Muscle of back (tissue), 11 donors: Measurements from ENCODE around the gene KIAA0753. TPM values are rescaled to one million over a fixed set of nuclear protein-coding genes. Genes with fewer than 3 reads are reported as not detected.

ENCODE experiments used
- DNase-seq, 3 donors: peaks; one replicate each; pipeline versions ENCODE4 v3.0.0 to v3.0.0-alpha.2; 2013
- polyA plus RNA-seq, 10 donors: library from polyadenylated mRNA; unstranded; fragments of 120-200 nt; gene quantifications; one replicate each; pipeline ENCODE4 v1.2.1, GENCODE V29; 2013; ENCODE audit not compliant: insufficient read length in 10 of 10

Gene KIAA0753
- polyA plus RNA-seq, 10 donors: 8.9 to 17.7 (median 11.8) TPM

DNA sequence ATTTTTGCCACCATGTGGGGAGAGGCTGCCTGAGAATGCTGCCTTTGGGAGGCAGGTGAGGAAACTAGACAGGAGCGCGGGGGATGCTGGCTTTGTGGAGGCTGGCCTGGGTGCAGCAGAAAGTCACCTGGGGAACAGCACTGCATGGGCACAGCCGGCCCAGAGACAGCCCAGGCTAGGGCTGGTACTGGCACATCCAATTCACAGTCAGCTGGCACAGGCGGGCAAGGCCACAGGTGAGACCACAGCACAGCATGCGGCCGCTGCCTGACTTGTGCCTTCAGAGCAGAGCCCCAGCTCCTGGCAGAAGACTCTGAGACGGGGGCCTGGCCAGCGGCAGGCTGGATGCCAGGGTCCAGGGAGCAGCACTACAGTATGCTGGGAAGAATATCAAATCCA is 67.5 kb downstream of the KIAA0753 start:
- DNase-seq: no peak

DNA sequence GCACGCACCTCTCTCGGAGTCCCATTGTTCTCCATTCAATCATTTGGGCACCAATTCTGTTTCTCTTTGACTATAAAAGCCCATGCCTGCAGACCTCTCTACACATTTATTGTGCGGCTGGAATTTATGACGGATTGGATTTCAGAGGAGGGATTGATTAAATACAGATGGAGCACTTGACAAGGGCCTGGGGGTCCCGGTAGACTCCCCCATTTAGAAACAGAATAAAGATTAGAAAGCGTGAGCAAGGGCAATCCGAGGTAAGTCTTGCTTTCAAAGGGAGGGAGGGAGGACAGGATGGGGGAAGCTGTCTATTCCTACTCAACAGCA is 69.1 kb downstream of the KIAA0753 start:
- DNase-seq: no peak

DNA sequence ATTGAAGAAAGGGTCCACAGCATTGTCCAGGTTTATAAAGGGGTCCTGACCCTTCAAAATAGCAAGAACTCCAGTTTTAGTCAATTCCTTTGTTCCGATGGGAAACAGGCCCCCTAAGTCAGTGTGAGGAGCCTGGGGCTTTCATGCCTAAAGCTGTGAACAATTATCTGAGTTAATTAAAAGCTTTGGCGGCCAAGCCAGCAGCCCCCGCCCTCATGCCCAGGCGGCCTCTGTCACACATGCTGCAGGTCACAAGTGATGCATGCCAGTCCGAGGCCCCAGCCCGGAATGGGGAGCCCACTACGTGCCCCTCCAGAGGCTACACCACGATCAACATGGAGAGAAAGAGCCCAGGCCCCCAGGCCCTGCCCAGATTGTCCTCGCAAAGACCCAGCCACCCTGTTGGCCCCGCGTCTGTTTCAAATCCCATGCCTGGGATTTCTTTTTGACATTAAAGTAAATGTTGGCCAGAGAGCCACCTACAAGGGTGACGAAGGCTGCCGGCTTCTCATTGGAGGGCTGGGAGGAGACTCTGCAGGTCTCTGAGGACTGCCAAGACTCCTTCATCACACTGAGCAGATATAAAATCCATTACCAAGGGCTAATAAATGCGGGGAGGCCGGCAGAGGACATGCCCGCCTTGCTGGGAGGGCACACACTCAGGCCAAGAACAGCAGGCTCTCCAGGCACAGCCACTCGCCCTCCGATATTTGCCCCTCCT is 69.6 kb downstream of the KIAA0753 start:
- DNase-seq: no peak

DNA sequence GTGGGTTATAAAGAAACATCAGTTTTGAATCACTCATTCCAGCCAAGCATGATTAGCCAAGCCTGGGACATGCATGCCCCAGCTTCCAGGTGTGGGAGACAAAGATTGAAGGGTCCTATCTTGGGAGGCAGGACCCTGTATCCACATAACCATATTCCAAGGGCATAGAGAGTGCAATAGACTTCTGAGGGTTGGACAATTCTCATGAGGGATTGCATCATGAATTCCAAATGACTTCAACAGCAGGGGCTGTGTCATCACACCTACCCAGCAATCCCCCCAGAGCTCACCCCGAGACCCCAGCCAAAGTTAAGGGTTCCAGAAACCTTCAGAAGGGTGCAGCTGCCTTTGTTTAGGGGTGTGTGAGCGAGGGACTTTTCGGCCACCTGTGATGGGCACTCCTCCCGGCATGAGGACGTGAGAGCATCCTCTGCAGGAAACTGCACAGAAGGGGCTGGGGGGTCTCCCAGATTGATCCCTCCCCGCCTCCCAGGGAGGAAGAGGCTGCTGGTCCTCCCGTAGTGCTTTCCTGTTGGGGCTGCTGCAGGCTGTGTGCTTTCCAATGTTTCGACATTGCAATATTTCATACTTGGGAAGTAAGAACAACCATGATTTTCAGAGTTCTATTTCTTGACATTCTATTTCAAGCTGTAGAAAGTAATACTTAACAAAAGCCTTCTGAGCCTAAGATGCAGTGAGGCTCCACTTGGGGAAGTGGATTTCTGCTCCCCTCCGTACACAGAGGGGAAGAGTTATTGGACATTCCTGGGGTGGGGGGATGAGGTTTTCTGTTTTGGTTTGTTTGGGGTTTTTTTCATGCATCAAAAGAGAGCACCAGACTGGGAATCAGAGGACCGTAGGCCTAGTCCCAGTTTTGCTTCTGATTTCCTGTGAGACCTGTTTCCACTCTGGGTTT is 70.9 kb downstream of the KIAA0753 start:
- no peak for DNase-seq

DNA sequence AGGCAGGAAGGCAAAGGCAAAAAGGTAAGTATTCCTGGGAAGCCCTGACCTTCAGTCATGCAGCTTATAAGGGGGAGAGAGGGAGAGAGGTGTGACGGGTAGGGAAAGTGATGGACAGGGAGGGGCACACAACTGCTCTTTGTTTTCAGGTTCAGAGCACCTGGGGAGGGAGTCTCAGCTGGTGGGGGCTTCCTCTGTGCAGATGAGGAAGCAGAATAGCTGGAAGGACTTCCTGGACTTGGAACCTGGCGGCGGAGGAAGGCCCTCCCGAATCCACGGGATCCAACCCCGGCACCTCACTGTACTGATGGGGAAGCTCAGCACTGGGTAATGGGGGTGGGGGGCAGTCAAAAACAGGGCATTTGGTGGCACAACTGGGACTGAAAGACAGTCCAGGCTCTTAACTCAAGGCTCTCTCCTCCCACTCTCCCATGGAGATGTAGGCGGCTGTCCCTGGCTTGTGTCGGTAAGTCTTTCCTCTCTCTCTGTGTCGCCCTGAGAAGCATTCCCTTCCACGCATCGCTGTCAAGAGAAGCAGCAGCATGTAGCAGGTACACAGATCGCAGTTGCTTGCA is 72.2 kb downstream of the KIAA0753 start:
- no peak for DNase-seq

DNA sequence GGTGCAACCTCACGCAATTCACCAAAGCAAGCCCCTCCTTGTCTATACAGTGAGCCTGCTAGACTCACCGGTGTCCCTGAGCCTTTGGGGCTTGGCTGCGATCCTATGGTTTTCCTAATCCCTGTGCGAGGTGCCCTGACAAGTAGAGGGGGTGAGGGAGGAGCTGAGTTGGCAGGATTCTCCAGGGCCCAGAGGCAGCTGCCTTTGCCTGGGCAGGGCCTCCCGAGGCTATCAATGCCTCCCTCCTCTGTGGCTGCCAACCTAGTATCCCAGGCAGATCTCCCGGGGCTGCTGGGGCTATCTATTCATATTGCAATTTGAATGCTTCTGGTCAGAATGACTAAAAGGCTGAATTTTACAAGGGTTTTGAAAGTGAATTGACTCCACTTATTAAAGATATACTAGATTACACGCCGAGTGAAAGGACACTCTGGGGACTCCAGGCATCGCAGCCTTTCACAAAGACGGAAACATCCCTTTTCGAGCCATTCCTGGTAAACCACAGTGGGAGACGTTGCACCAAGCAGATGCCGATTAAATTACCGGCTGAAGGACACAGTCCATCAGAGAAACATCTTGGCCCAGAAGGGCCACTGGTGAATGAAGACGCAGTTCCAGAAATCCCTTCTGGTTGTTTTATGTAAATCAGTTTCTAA is 72.9 kb downstream of the KIAA0753 start:
- no peak for DNase-seq

DNA sequence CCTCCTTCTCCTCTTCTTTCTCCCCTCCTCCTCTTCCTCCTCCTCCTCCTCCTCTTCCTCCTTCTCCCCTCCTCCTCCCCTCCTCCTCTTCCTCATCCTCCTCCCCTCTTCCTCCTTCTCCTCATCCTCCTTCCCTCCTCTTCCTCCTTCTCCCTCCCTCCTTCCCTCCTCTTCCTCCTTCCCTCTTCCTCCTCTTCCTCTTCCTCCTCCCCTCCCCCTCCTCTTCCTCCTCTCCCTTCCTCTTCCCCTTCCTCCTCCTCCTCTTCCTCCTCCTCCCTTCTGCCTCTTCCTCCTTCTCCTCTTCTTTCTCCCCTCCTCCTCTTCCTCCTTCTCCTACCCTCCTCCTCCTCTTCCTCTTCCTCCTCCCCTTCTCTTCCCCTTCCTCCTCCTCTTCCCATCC is 79.1 kb downstream of the KIAA0753 start:
- DNase-seq: no peak

DNA sequence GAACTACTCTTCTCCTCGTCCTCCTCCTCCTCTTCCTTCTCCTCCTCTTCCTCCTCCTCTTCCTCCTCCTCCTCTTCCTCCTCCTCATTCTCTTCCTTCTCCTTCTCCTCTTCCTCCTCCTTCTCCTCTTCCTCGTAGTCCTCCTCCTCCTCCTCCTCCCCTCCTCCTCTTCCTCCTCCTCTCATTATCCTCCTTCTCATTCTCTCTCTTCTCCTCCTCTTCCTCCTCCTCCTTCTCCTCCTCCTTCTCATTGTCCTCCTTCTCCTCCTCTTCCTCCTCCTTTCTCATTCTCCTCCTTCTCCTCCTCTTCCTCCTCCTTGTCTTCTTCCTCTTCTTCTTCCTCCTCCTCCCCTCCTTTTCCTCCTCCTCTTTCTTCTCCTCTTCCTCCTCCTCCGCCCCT is 80.0 kb downstream of the KIAA0753 start:
- no peak for DNase-seq

DNA sequence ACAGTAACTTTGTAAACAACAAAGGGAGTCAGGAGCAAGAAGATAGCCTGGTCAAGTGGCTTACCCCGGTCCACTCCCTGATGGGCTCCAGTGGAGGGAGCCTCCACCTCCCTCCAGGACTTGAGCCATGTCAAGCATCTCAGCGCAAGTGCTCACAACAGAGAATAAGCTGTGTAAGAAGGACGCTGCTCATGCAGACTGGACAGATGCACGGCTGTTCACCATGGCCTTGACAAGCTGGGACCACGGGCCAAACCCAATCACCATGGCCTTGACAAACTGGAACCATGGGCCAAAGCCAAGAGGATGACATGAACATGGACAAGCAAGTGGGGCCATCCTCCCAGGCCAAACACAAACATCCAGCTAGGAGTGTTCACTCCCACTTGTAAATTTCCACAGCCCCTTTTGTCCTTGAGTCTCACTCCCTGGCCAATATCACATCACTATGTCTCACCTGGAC is 80.7 kb downstream of the KIAA0753 start:
- no peak for DNase-seq

DNA sequence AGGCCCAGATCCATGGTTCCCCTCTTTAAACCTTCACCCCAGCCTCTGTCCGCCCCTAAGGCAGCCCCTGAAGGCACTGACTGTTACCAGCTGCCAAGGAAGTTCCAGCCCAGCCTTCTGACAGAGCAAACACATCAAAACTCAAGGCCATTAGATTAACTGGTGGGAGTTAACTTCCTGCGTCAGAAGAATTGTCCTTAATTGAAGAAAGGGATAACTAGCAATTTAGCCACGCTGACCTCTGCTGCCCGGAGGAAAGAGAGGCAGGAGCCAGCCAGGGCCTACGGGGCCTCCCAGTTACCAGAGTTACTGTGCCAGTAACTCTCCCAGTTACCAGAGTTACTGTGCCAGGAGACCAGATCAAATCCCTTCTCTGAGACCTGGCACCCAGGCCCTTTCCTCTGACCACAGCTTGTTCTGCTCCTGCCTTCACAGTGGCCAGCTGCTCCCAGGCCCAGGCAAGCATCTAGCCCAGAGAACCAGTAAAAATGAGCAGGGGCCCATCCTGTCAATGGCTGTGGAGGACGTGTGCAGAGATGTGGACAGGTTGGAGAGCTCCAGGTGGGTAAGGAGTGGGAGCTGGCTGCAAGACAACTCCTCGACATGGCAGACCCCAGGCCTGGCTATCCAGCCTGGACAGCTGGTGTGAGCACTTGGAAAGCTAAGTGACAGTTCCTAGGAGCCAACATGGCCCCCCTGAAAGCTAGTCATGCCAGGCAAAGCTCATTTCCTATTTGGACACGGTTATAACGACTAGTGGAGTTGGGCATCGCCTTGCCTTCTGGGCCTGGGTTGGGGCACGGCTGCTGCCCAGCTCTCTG is 81.4 kb downstream of the KIAA0753 start:
- no peak for DNase-seq

DNA sequence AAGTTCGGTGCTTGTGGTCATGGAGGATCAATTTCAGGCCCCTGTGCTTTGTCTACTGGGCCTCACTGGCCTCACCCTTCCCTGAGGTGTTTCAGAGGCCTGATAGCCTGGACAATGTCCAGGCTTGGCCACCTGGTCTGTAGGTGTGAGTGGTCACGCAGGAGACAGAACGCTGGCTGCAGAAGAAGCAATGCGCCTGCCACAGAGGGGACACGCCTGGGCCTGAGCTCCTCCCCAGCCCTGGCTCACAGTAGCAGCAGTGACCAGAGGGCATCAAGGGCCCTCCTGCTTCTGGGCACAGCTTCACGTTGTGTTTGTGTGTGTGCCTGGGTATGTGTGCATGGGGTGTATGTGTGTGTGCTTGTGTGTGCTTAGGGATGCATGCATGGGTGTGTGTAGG is 82.2 kb downstream of the KIAA0753 start:
- DNase-seq: no peak

DNA sequence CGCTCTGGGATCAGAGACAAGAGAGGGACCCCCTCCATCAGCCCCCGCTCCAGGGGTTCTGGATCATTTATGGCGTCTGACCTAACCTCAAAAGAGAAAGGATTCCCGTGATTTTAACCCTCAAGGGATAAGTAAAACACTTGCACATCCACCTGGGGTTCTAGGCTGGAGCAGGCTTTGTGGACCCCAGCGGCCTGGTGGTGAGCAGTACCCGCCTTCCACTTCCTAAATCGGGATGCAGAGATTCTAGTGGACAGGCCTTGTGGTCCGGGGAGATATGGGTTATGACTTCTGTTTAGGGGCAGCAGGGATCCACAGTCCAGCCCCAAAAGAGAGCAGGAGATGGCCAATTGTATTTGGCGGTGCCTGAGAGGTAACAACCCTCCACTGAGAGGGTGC is 83.5 kb downstream of the KIAA0753 start:
- no peak for DNase-seq

DNA sequence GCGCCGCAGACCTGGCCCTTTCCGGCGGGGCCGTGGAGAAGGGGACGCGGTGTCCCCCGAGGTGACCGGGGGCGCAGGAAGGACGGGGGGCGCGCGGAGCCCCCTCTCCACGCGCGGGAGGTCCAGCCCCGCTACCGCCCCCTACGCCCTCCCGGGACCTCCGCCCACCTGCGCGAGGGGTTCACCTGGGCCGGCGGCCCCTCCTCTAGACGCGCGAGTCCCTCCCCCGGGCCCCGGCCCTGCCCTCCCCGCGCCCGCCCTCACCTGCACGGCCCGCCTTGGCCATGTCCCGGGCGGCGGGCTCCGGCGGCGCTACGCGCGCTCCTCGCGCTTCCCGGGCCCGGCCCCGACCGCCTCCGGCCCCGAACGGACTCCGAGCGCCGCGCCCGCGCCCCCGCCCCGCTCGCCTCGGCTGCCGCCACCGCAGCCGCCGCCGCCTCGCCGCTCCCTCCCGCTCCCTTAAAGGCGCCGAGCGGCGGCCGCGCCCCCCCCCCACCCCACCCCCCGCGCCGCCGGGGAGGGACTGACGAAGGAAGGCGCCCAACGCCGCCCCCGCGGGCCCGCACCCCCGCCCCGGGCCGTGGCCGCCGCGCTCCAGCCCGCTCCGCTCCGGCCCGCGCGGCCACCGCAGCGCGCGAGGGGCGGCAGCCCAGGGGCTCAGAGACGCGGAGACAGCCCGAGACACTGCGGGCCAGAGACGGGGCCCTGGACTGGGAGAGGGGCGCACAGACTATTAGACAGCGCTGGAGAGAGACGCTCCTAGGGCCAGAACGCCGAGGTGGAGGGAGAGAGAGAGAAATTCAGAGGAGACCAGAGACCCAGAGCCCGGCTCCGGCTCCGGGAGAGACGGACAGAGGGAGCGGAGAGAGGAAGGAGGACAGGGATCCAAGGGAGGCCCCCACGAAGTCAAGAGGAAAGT is 84.1 kb downstream of the KIAA0753 start, which contains the start of gene PITPNM3:
PITPNM3 (minus strand) TSS at position 435 of the 919 bp plus-strand sequence; CDS start at position 286, 149 bp downstream.
- DNase-seq: peak in 1 of 3 donors; percentile 32

DNA sequence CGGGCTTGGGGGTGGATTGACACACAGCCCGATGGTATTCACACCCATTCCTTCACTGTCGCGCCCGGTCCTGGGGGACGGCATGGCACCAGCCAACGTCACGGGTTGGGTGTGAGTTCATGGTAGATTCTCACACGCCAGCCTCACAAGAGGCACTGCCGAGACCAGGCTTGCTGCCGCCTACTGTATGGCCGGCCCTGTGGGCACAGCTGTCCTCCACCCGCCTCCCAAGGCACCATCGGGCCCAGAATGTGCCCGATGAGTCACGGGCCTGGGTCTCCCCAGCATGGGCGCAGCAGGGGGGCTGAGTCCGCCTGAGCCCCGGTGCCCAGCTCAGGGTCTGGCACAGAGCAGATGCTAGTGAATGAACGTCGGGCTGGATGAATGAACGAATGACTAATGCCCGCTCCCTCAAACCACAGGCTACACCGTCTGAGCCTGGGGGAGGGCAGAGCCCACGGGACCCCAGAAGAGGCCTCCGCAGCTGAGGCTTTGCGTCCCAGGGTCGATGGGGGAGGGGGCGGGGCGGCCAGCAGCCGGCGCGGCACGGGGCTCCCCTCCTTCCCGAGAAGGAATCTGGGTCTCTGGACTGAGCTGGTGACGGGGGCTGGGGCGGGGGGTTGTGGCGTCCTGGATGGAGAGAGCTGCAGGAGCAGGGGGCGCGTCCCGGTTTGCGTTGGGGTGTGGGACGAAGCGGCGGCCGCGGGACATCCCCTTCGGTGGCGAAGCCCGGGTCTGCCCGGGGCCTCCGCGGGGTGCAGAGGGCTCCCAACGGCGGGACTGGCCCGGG is 85.0 kb downstream of the KIAA0753 start:
- peak in 1 of 3 donors; percentile 48 for DNase-seq

DNA sequence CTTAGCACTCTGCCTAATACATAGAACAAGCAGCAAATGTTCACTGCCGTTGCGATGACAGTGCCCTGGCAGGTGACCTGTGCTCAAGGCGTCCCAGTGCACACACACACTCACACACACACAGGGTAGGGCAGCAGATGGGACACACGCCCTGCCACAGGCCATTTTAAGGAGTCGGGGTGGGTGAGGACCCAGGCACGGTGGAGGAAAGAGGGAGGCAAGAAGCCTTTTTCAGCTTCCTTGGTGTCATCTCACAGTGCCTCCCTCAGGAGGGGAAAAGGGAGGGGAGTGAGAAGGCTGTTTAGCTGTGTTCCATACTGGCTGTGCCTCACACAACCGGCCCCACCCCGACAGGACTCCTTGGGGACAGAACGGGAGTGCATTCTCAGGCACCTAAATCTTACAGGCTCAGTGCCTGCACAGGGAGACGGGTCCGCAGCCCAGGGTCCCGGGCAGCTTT is 85.6 kb downstream of the KIAA0753 start:
- peak in 1 of 3 donors; percentile 40 for DNase-seq

DNA sequence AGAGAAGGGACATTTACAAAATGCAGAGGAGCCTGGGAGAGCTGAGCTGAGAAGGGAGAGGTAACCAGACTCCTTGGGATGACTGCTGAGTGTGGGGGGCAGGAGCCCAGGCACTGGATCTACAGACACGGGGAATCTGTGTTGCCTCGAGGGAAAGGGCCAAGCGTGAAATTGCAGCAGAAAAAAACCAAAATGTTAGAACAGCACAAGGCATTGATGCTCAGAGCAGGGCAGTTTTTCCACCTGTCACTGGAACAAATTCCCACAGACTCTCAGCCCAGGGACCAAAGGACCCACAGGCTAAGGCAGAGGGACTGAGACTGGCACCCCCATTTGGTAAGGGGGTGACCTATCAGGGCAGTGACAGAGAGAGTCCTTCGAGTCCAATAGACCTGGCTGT is 86.2 kb downstream of the KIAA0753 start:
- no peak for DNase-seq

DNA sequence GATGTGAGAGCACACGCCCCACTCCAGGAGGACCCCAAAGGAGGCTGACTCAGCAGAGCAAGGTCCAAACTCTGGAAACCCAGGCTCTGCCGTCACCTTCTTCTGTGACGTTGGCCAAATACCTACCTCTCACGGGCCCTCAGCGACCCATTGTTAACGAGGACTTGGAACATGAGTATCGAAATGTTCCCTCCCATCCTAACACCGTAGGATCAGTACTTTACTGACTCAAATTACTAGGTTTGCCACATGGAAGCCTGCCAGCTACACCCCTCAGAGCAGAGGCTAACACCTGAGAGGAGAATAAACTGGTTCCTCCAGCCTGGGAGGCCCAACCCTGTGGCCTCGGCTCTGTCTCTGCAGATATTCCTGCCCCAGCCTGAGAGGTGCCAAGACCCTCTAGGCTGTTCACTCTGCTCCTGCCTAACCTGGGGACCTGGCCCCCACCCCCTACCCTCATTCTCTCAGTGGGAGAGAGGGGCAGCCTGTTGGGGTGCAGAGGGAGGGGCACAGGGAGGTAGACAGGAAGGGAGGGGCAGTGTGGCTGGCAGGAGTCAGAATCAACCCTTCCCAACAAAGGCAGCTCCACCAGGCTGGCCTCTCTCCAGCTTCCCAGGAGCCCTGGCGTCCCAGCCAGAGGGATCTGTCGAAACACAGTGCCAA is 88.5 kb downstream of the KIAA0753 start:
- DNase-seq: no peak

DNA sequence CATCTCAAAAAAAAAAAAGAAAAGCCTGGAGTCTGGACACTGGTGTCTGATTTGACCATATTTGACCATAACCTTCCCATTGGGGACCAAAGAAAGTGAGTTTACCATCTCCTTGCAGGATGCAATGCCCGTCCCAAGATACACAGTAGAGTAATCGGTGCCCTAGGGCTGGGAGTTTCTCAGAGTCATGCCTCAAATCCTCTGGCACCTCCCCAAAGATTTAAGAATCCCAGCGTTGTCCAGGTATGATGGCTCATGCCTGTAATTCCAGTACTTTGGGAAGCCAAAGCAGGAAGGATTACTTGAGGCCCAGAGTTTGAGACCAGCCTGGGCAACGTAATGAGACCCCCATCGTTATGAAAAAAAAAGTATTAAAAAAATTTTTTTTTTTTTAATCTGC is 89.2 kb downstream of the KIAA0753 start:
- no peak for DNase-seq
